Measurements from ENCODE around the gene ATP8A2. TPM values are rescaled to one million over a fixed set of nuclear protein-coding genes. Genes with fewer than 3 reads are reported as not detected.
A peak's percentile ranks its signal among the peaks of the same experiment; 100 is the strongest.

Gene ATP8A2
- total RNA-seq, 2 donors from 2014 or later = 0.23 to 6.1 TPM

DNA sequence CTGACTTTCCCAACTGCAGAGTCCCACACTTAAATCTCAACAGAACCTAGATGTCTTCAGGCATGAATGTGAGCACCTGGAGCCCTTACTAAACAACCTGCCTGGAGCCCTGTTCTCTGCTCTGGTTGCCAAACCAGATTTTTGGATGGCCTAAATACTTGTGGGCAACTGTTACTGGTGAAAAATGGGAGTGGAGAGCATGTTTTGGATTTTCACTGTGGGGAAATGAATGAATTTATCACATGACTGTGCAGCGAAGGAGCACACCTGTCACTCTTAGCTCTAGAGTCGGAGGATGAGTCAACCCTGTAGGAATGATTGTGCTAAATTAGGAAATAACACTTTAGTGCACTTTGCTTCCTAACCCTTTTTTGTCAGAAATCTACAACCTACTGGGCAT lies 649.7 kb downstream of the ATP8A2 start:
- H3K4me1 ChIP-seq (replicated peaks) = peaks cover 4% of the 10 kb centered on the region
- WGBS = 76% methylated on average over 2 of the region's 2 CpGs
- intact Hi-C loops (cut with DNase I) = no loop called here
- H3K36me3 ChIP-seq = no peaks in the 10 kb centered on the region
- no peak for DNase-seq (ENCODE audit: low spot score)
- H3K27ac ChIP-seq = no peak overlapping the region
- TF ChIP-seq POLR2A (IDR thresholded peaks at IDR 0.05) = no peak
- TF ChIP-seq POLR2AphosphoS5 (IDR thresholded peaks at IDR 0.05) = no peak
- TF ChIP-seq, protein P1, sequence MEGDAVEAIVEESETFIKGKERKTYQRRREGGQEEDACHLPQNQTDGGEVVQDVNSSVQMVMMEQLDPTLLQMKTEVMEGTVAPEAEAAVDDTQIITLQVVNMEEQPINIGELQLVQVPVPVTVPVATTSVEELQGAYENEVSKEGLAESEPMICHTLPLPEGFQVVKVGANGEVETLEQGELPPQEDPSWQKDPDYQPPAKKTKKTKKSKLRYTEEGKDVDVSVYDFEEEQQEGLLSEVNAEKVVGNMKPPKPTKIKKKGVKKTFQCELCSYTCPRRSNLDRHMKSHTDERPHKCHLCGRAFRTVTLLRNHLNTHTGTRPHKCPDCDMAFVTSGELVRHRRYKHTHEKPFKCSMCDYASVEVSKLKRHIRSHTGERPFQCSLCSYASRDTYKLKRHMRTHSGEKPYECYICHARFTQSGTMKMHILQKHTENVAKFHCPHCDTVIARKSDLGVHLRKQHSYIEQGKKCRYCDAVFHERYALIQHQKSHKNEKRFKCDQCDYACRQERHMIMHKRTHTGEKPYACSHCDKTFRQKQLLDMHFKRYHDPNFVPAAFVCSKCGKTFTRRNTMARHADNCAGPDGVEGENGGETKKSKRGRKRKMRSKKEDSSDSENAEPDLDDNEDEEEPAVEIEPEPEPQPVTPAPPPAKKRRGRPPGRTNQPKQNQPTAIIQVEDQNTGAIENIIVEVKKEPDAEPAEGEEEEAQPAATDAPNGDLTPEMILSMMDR (IDR thresholded peaks at IDR 0.05) = no peak
- no peaks in the 10 kb centered on the region for H3K9me3 ChIP-seq
- H3K4me3 ChIP-seq = no peak overlapping the region
- no peaks in the 10 kb centered on the region for H3K27me3 ChIP-seq (replicated peaks; ENCODE audit: insufficient read depth)

- peaks cover 4% of the 10 kb centered on the region for H3K4me1 ChIP-seq (replicated peaks)
- 84% methylated on average over 3 of the region's 3 CpGs for WGBS
- no peak for DNase-seq (ENCODE audit: low spot score)
Measured at GRCh38 chr13:26021956-26022355, 650.2 kb downstream of the ATP8A2 start.

GRCh38 chr13:26022538-26023292 lies 650.9 kb downstream of the ATP8A2 start:
- peaks cover 4% of the 10 kb centered on the region for H3K4me1 ChIP-seq (replicated peaks)
- TF ChIP-seq, protein P1 (IDR thresholded peaks at IDR 0.05) = no peak
- no peak for TF ChIP-seq POLR2AphosphoS5 (IDR thresholded peaks at IDR 0.05)
- TF ChIP-seq POLR2A (IDR thresholded peaks at IDR 0.05) = no peak
- no peaks in the 10 kb centered on the region for H3K27me3 ChIP-seq (replicated peaks; ENCODE audit: insufficient read depth)
- H3K27ac ChIP-seq = no peak overlapping the region
- no peaks in the 10 kb centered on the region for H3K9me3 ChIP-seq
- H3K4me3 ChIP-seq = no peak overlapping the region
- intact Hi-C loops (cut with DNase I) = no loop called here
- H3K36me3 ChIP-seq = no peaks in the 10 kb centered on the region
- WGBS = 77% methylated on average over 13 of the region's 13 CpGs
- peak; percentile 55 for DNase-seq (ENCODE audit: low spot score)

More at GRCh38 chr13:26021956-26022355, 650.2 kb downstream of the ATP8A2 start:
- H3K36me3 ChIP-seq = no peaks in the 10 kb centered on the region
- no peak overlapping the region for H3K27ac ChIP-seq
- no peaks in the 10 kb centered on the region for H3K9me3 ChIP-seq
- intact Hi-C loops (cut with DNase I) = no loop called here
- no peak overlapping the region for H3K4me3 ChIP-seq
- TF ChIP-seq POLR2A (IDR thresholded peaks at IDR 0.05) (no peak), POLR2AphosphoS5 (IDR thresholded peaks at IDR 0.05) (no peak)
- TF ChIP-seq, protein P1 (IDR thresholded peaks at IDR 0.05) = no peak
- no peaks in the 10 kb centered on the region for H3K27me3 ChIP-seq (replicated peaks; ENCODE audit: insufficient read depth)

- 73% methylated on average over 9 of the region's 9 CpGs for WGBS
- DNase-seq (ENCODE audit: low spot score) = no peak
- H3K4me3 ChIP-seq = no peak overlapping the region
- no peaks in the 10 kb centered on the region for H3K27me3 ChIP-seq (replicated peaks; ENCODE audit: insufficient read depth)
- H3K4me1 ChIP-seq (replicated peaks) = peaks cover 4% of the 10 kb centered on the region
- TF ChIP-seq POLR2AphosphoS5 (IDR thresholded peaks at IDR 0.05) (no peak), POLR2A (IDR thresholded peaks at IDR 0.05) (no peak)
- TF ChIP-seq, protein P1 (IDR thresholded peaks at IDR 0.05) = no peak
- no peaks in the 10 kb centered on the region for H3K9me3 ChIP-seq
- H3K27ac ChIP-seq = no peak overlapping the region
- no peaks in the 10 kb centered on the region for H3K36me3 ChIP-seq
- intact Hi-C loops (cut with DNase I) = no loop called here
Measured at GRCh38 chr13:26024558-26024957, 652.8 kb downstream of the ATP8A2 start.

- H3K4me3 ChIP-seq = no peak overlapping the region
- H3K36me3 ChIP-seq = no peaks in the 10 kb centered on the region
- no peak for DNase-seq (ENCODE audit: low spot score)
- WGBS = 80% methylated on average over 12 of the region's 12 CpGs
- peaks cover under 1% of the 10 kb centered on the region for H3K4me1 ChIP-seq (replicated peaks)
- intact Hi-C loops (cut with DNase I) = no loop called here
- no peaks in the 10 kb centered on the region for H3K9me3 ChIP-seq
- TF ChIP-seq, protein P1 (IDR thresholded peaks at IDR 0.05) = no peak
- TF ChIP-seq POLR2A (IDR thresholded peaks at IDR 0.05) (no peak), POLR2AphosphoS5 (IDR thresholded peaks at IDR 0.05) (no peak)
- no peak overlapping the region for H3K27ac ChIP-seq
- H3K27me3 ChIP-seq (replicated peaks; ENCODE audit: insufficient read depth) = no peaks in the 10 kb centered on the region
Measured at GRCh38 chr13:26025196-26025595, 653.4 kb downstream of the ATP8A2 start.
